GM19452 (cell line): ENCODE data around the gene PROX1.

Experiments used
- ATAC-seq: cut with Tn5 transposase; IDR thresholded peaks from one replicate; pipeline ENCODE4 v1.9.1; 2021; ENCODE audit not compliant: unreplicated experiment

The PROX1 gene

GRCh38 chr1:213987927-213988506 is at the start of gene PROX1:
TSS of gene PROX1 (plus strand) at chr1:213987973. CDS start at chr1:213996536, 8,563 bp downstream.
- ATAC-seq: no peak

GRCh38 chr1:213938776-213939175 is 49.0 kb upstream of the PROX1 start:
- no peak for ATAC-seq

GRCh38 chr1:213939888-213940287 is 47.9 kb upstream of the PROX1 start:
- ATAC-seq: no peak

GRCh38 chr1:213940947-213941346 is 46.8 kb upstream of the PROX1 start:
- ATAC-seq: no peak

GRCh38 chr1:213942061-213942460 is 45.7 kb upstream of the PROX1 start:
- no peak for ATAC-seq

- ATAC-seq: no peak
Observed at GRCh38 chr1:213947200-213947801, 40.5 kb upstream of the PROX1 start.

- ATAC-seq: no peak
Observed at GRCh38 chr1:213951876-213952275, 35.9 kb upstream of the PROX1 start.

- no peak for ATAC-seq
Observed at GRCh38 chr1:213953806-213954205, 34.0 kb upstream of the PROX1 start.

GRCh38 chr1:213956295-213956770 is 31.4 kb upstream of the PROX1 start:
- no peak for ATAC-seq

GRCh38 chr1:213958346-213958745 is 29.4 kb upstream of the PROX1 start:
- ATAC-seq: no peak

GRCh38 chr1:213960963-213961362 is 26.8 kb upstream of the PROX1 start:
- ATAC-seq: no peak

GRCh38 chr1:213962508-213962907 is 25.3 kb upstream of the PROX1 start:
- ATAC-seq: no peak

- ATAC-seq: no peak
Observed at GRCh38 chr1:213966122-213966521, 21.7 kb upstream of the PROX1 start.

- ATAC-seq: no peak
Observed at GRCh38 chr1:213968146-213968825, 19.5 kb upstream of the PROX1 start.

GRCh38 chr1:213969958-213970555 is 17.7 kb upstream of the PROX1 start:
- no peak for ATAC-seq

- ATAC-seq: no peak
Observed at GRCh38 chr1:213972141-213972540, 15.6 kb upstream of the PROX1 start.

- no peak for ATAC-seq
Observed at GRCh38 chr1:213973129-213973528, 14.6 kb upstream of the PROX1 start.

- no peak for ATAC-seq
Observed at GRCh38 chr1:213976665-213977485, 10.9 kb upstream of the PROX1 start.

GRCh38 chr1:213977486-213977842 is 10.3 kb upstream of the PROX1 start:
- no peak for ATAC-seq

- ATAC-seq: no peak
Observed at GRCh38 chr1:213977909-213978308, 9.9 kb upstream of the PROX1 start.
